Testis (tissue), 3 donors: ENCODE measurements around the gene GALNT18. TPM values are rescaled to one million over a fixed set of nuclear protein-coding genes. Genes with fewer than 3 reads are reported as not detected.

Experiments
- DNase-seq: peaks from one replicate; pipeline ENCODE4 v3.0.0-alpha.2; 2019
- H3K27ac ChIP-seq, 2 donors: fragments of 200-600 bp; sonication (generic); one replicate each; pipeline ENCODE4 v1.5.1; 2019
- H3K27me3 ChIP-seq: fragments of 200-600 bp; sonication (generic); one replicate; pipeline ENCODE4 v1.5.1; 2019
- H3K36me3 ChIP-seq: fragments of 200-600 bp; sonication (generic); one replicate; pipeline ENCODE4 v1.5.1; 2017; ENCODE audit warnings: low read depth; ENCODE audit errors: missing control alignments
- H3K4me1 ChIP-seq: fragments of 200-600 bp; sonication (generic); one replicate; pipeline ENCODE4 v1.5.1; 2019
- H3K4me3 ChIP-seq, 2 donors: fragments of 200-600 bp; sonication (generic); one replicate each; pipeline ENCODE4 v1.5.1; 2017 to 2019
- H3K9me3 ChIP-seq: fragments of 200-600 bp; sonication (generic); one replicate; pipeline ENCODE4 v1.5.1; 2017
- CTCF ChIP-seq, 3 experiments: fragments of 450-650 bp in 2 of 3; fragments of 200-600 bp in 1 of 3; sonication (generic) in 1 of 3; IDR thresholded peaks; one replicate each; pipeline ENCODE4 v1.5.1; 2016 to 2019; ENCODE audit warnings: antibody characterized with exemption in 3 of 3, mild to moderate bottlenecking in 2 of 3, moderate library complexity in 1 of 3
- POLR2A ChIP-seq: fragments of 450-650 bp; IDR thresholded peaks from one replicate; pipeline ENCODE4 v1.6.1; 2017; ENCODE audit warnings: antibody characterized with exemption, mild to moderate bottlenecking, moderate library complexity
- WGBS, 2 donors: methylation state at CpG; one replicate each; pipeline ENCODE4 v1.1.5; 2018; 5-methylcytosine and 5-hydroxymethylcytosine counted together
- intact Hi-C: fragments of 100-400 bp; cut with DNase I; formaldehyde crosslinking; loops from one replicate; pipeline ENCODE4 v1.15.1; 2023; ENCODE audit warnings: low total_unique reads
- polyA plus RNA-seq: library from polyadenylated mRNA; stranded (reverse); fragments of 350-450 nt; fragmentation: Illumina TruSeq; extraction: RNeasy Lipid Tissue Mini Kit (QIAGEN cat#74804); gene quantifications from one replicate; pipeline ENCODE4 v1.2.3, GENCODE V29; 2014; ENCODE audit warnings: low read depth, low replicate concordance; ENCODE audit not compliant: insufficient read depth
- total RNA-seq, 2 donors: library from RNA; depleted of rRNA; stranded (reverse); fragments of >200 nt; gene quantifications; one replicate each; pipeline ENCODE4 v1.2.3, GENCODE V29; 2016

GALNT18 gene
- total and polyA plus RNA-seq, 3 donors from 2014 or later, result 39.2 to 106 (median 73.9) TPM

GRCh38 chr11:11406652-11407051 lies 215.2 kb downstream of the GALNT18 start:
- intact Hi-C loops, result no loop called here
- 41 to 53% methylated on average over 3 of the region's 3 CpGs for WGBS, 2 donors
- H3K4me1 ChIP-seq, result peaks cover 50% of the 10 kb centered on the region
- H3K9me3 ChIP-seq, result no peaks in the 10 kb centered on the region
- DNase-seq, result no peak
- no peak for TF ChIP-seq POLR2A
- no peak for TF ChIP-seq CTCF (IDR thresholded peaks at IDR 0.05)
- H3K36me3 ChIP-seq, result no peaks in the 10 kb centered on the region
- H3K27me3 ChIP-seq, result no peaks in the 10 kb centered on the region
- peak overlapping the region; percentile 36 to 75 for H3K27ac ChIP-seq
- no peak overlapping the region for H3K4me3 ChIP-seq

GRCh38 chr11:11403763-11404725 lies 217.8 kb downstream of the GALNT18 start:
- H3K27ac ChIP-seq, result no peak overlapping the region
- 80 to 84% methylated on average over 13 to 20 of the region's 20 CpGs for WGBS, 2 donors
- intact Hi-C loops, result no loop called here

GRCh38 chr11:11401960-11402535 lies 219.8 kb downstream of the GALNT18 start:
- no peak for DNase-seq
- intact Hi-C loops, result no loop called here
- no peak for TF ChIP-seq POLR2A
- TF ChIP-seq CTCF (IDR thresholded peaks at IDR 0.05), result no peak
- 87% methylated on average over 3 of the region's 3 CpGs for WGBS, 2 donors
- no peaks in the 10 kb centered on the region for H3K36me3 ChIP-seq
- H3K27ac ChIP-seq, result no peak overlapping the region
- H3K4me3 ChIP-seq, result no peak overlapping the region
- peaks cover 14% of the 10 kb centered on the region for H3K4me1 ChIP-seq
- no peaks in the 10 kb centered on the region for H3K9me3 ChIP-seq
- H3K27me3 ChIP-seq, result no peaks in the 10 kb centered on the region

More at GRCh38 chr11:11403763-11404725, 217.8 kb downstream of the GALNT18 start:
- Histone ChIP-seq H3K27me3 (no peaks in the 10 kb centered on the region), H3K4me3 (no peak overlapping the region), H3K9me3 (no peaks in the 10 kb centered on the region), H3K36me3 (no peaks in the 10 kb centered on the region), H3K4me1 (peaks cover 33% of the 10 kb centered on the region)
- DNase-seq, result no peak
- TF ChIP-seq CTCF (IDR thresholded peaks at IDR 0.05), result no peak
- no peak for TF ChIP-seq POLR2A

- Histone ChIP-seq H3K4me3 (no peak overlapping the region), H3K27me3 (no peaks in the 10 kb centered on the region), H3K4me1 (peaks cover 3% of the 10 kb centered on the region), H3K36me3 (no peaks in the 10 kb centered on the region), H3K27ac (no peak overlapping the region), H3K9me3 (no peaks in the 10 kb centered on the region)
- intact Hi-C loops, result no loop called here
- no peak for TF ChIP-seq POLR2A
- TF ChIP-seq CTCF (IDR thresholded peaks at IDR 0.05), result peak in 1 of 3 experiments; percentile 18
- 85 to 95% methylated on average over 9 of the region's 9 CpGs for WGBS, 2 donors
- no peak for DNase-seq
Measured at GRCh38 chr11:11400635-11401232, 221.1 kb downstream of the GALNT18 start.
